ENCODE measurements around the gene SPON1. TPM values are rescaled to one million over a fixed set of nuclear protein-coding genes. Genes with fewer than 3 reads are reported as not detected.

Gene SPON1
- total RNA-seq, 1 donor, result 0.72 TPM

DNA sequence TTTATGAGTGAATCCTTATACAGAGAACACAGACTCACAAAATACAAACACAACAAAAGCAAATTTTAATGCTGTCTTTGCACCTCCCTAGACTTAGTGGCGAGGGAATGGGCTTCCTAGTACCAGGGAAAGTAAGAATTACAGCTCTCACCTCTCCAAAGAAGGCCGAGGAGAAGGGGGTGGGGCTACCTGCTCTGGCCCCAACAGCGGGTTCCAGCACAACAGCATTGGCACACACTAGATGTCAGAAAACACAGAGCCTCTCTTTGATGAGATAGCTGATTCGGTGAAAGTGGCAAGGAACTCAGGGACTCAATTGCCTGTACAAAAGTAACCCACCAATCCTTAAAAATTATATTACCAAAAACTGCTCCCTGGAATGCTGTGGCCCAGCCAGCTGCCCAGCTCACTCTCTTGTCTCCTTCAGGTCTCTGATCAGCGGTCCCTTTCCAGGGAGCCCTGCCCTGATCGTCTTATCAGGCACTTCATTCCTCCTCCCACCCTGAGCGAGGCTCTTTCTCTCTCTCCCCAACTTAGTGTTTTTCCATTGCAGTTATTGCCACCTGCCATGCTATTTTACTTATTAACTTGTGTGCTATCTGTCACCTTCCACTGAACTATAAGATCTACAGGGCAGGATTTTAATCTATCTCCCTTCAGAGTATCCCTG, 30.7 kb downstream of the SPON1 start:
- H3K4me3 ChIP-seq (ENCODE audit: insufficient read depth, low read length), result no peak overlapping the region
- H3K36me3 ChIP-seq (ENCODE audit: insufficient read depth, low read length), result no peaks in the 10 kb centered on the region
- no peak for DNase-seq (ENCODE audit: insufficient read length, low spot score, missing footprints)
- no peaks in the 10 kb centered on the region for H4K20me1 ChIP-seq (ENCODE audit: insufficient read depth, low read length)
- H2AFZ ChIP-seq (ENCODE audit: low read length), result no peak overlapping the region
- H3K27me3 ChIP-seq (ENCODE audit: insufficient read depth, low read length), result peaks cover 3% of the 10 kb centered on the region
- H3K27ac ChIP-seq (ENCODE audit: low read depth, low read length), result no peak overlapping the region
- TF ChIP-seq, protein P1, sequence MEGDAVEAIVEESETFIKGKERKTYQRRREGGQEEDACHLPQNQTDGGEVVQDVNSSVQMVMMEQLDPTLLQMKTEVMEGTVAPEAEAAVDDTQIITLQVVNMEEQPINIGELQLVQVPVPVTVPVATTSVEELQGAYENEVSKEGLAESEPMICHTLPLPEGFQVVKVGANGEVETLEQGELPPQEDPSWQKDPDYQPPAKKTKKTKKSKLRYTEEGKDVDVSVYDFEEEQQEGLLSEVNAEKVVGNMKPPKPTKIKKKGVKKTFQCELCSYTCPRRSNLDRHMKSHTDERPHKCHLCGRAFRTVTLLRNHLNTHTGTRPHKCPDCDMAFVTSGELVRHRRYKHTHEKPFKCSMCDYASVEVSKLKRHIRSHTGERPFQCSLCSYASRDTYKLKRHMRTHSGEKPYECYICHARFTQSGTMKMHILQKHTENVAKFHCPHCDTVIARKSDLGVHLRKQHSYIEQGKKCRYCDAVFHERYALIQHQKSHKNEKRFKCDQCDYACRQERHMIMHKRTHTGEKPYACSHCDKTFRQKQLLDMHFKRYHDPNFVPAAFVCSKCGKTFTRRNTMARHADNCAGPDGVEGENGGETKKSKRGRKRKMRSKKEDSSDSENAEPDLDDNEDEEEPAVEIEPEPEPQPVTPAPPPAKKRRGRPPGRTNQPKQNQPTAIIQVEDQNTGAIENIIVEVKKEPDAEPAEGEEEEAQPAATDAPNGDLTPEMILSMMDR (IDR thresholded peaks at IDR 0.05; ENCODE audit: extremely low read depth, low read depth, low read length), result no peak
- H3K9me3 ChIP-seq (ENCODE audit: low read depth, low read length), result no peaks in the 10 kb centered on the region
- H3K4me2 ChIP-seq (ENCODE audit: insufficient read depth, low read length), result no peak overlapping the region
- H3K4me1 ChIP-seq (ENCODE audit: insufficient read depth, low read length), result peaks cover 4% of the 10 kb centered on the region
- no peaks in the 10 kb centered on the region for H3K79me2 ChIP-seq (ENCODE audit: insufficient read depth, low read length)

DNA sequence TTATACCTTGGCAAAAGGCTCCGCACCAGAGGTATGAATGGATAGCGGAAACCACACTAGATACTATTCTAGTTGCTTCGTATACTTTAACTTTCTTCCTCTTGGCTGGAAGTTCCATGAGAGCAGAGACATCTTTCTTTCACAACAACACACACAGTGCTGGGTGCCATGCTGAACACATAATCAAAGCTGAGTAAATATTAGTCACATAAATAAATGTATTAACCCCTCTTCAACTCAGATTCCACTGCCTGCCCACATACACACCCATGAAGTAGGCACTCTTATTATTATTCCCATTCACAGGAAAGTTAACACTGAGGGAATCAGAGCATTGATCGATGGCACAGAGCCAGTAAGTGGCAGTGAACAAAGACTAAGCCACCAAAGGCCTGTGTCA, 35.4 kb downstream of the SPON1 start:
- no peak for DNase-seq (ENCODE audit: insufficient read length, low spot score, missing footprints)
- Histone ChIP-seq H3K4me2 (ENCODE audit: insufficient read depth, low read length) (no peak overlapping the region), H3K79me2 (ENCODE audit: insufficient read depth, low read length) (no peaks in the 10 kb centered on the region), H2AFZ (ENCODE audit: low read length) (no peak overlapping the region), H3K27me3 (ENCODE audit: insufficient read depth, low read length) (peaks cover 5% of the 10 kb centered on the region), H3K36me3 (ENCODE audit: insufficient read depth, low read length) (no peaks in the 10 kb centered on the region), H3K4me1 (ENCODE audit: insufficient read depth, low read length) (no peaks in the 10 kb centered on the region), H4K20me1 (ENCODE audit: insufficient read depth, low read length) (no peaks in the 10 kb centered on the region), H3K4me3 (ENCODE audit: insufficient read depth, low read length) (no peak overlapping the region), H3K27ac (ENCODE audit: low read depth, low read length) (no peak overlapping the region), H3K9me3 (ENCODE audit: low read depth, low read length) (peaks cover 6% of the 10 kb centered on the region)
- TF ChIP-seq, protein P1 (IDR thresholded peaks at IDR 0.05; ENCODE audit: extremely low read depth, low read depth, low read length), result no peak

DNA sequence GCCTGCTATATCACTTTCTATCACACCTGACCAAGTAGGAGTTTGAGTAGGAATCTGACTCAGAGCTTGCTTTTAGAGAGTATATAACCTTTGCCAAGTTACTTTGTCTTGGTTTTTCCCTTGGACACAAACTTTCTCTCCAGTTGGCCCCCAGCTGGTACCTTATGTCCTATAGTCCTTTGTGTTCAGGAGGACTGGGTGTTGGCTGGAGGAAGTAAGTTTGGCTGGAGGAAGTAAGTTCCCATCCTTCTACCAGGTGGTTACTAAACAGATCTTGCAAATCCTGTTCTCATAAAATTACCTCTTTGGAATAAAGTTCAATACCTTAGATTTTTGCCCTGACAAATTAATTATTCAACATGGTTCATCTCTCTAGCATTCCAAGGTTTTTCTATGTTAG, 37.2 kb downstream of the SPON1 start:
- Histone ChIP-seq H4K20me1 (ENCODE audit: insufficient read depth, low read length) (no peaks in the 10 kb centered on the region), H2AFZ (ENCODE audit: low read length) (no peak overlapping the region), H3K27me3 (ENCODE audit: insufficient read depth, low read length) (peaks cover 5% of the 10 kb centered on the region), H3K4me1 (ENCODE audit: insufficient read depth, low read length) (no peaks in the 10 kb centered on the region), H3K36me3 (ENCODE audit: insufficient read depth, low read length) (no peaks in the 10 kb centered on the region), H3K79me2 (ENCODE audit: insufficient read depth, low read length) (no peaks in the 10 kb centered on the region), H3K4me3 (ENCODE audit: insufficient read depth, low read length) (no peak overlapping the region), H3K9me3 (ENCODE audit: low read depth, low read length) (peaks cover 6% of the 10 kb centered on the region), H3K27ac (ENCODE audit: low read depth, low read length) (no peak overlapping the region), H3K4me2 (ENCODE audit: insufficient read depth, low read length) (no peak overlapping the region)
- TF ChIP-seq, protein P1 (IDR thresholded peaks at IDR 0.05; ENCODE audit: extremely low read depth, low read depth, low read length), result no peak
- no peak for DNase-seq (ENCODE audit: insufficient read length, low spot score, missing footprints)

- H2AFZ ChIP-seq (ENCODE audit: low read length), result no peak overlapping the region
These were observed 39.1 kb downstream of the SPON1 start for GRCh38 chr11:14001597-14001996.

More at GRCh38 chr11:14001597-14001996, 39.1 kb downstream of the SPON1 start:
- H3K4me1 ChIP-seq (ENCODE audit: insufficient read depth, low read length), result no peaks in the 10 kb centered on the region
- TF ChIP-seq, protein P1 (IDR thresholded peaks at IDR 0.05; ENCODE audit: extremely low read depth, low read depth, low read length), result no peak
- peaks cover 6% of the 10 kb centered on the region for H3K9me3 ChIP-seq (ENCODE audit: low read depth, low read length)
- no peaks in the 10 kb centered on the region for H4K20me1 ChIP-seq (ENCODE audit: insufficient read depth, low read length)
- no peak for DNase-seq (ENCODE audit: insufficient read length, low spot score, missing footprints)
- H3K79me2 ChIP-seq (ENCODE audit: insufficient read depth, low read length), result no peaks in the 10 kb centered on the region
- no peaks in the 10 kb centered on the region for H3K36me3 ChIP-seq (ENCODE audit: insufficient read depth, low read length)
- H3K4me3 ChIP-seq (ENCODE audit: insufficient read depth, low read length), result no peak overlapping the region
- H3K27ac ChIP-seq (ENCODE audit: low read depth, low read length), result no peak overlapping the region
- H3K27me3 ChIP-seq (ENCODE audit: insufficient read depth, low read length), result peaks cover 5% of the 10 kb centered on the region
- no peak overlapping the region for H3K4me2 ChIP-seq (ENCODE audit: insufficient read depth, low read length)
